Measurements from ENCODE around the gene C12orf75. TPM values are rescaled to one million over a fixed set of nuclear protein-coding genes. Genes with fewer than 3 reads are reported as not detected.

The C12orf75 gene
- total RNA-seq, 4 donors from 2014 or later, result 8.5 to 56.3 (median 13.7) TPM

DNA sequence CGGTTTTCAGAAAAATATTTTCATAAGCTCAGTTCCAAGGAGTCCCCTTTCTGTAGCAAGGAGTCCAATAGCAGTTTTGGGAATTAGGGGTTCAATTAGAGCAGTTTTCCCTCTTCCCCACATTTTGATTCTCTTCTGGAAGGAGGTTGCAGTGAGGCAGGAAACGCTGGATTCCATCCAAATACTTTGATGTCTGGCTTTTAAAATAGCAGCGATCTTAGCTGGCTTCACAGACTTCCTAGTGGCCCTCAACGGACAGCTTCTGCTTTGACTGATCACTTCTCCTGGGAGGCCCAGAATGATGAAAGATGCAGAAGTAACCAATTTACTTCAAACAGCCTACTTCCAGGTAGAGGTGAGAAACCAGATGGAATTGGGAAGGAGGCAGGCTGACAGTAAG lies 63.1 kb downstream of the C12orf75 start:
- peaks cover 0 to 4% (median 0%) of the 10 kb centered on the region in 3 donors for H3K4me1 ChIP-seq
- no peaks in the 10 kb centered on the region for H3K9me3 ChIP-seq
- no peak for DNase-seq
- TF ChIP-seq, protein P1, sequence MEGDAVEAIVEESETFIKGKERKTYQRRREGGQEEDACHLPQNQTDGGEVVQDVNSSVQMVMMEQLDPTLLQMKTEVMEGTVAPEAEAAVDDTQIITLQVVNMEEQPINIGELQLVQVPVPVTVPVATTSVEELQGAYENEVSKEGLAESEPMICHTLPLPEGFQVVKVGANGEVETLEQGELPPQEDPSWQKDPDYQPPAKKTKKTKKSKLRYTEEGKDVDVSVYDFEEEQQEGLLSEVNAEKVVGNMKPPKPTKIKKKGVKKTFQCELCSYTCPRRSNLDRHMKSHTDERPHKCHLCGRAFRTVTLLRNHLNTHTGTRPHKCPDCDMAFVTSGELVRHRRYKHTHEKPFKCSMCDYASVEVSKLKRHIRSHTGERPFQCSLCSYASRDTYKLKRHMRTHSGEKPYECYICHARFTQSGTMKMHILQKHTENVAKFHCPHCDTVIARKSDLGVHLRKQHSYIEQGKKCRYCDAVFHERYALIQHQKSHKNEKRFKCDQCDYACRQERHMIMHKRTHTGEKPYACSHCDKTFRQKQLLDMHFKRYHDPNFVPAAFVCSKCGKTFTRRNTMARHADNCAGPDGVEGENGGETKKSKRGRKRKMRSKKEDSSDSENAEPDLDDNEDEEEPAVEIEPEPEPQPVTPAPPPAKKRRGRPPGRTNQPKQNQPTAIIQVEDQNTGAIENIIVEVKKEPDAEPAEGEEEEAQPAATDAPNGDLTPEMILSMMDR (IDR thresholded peaks at IDR 0.05), result no peak
- TF ChIP-seq POLR2A (IDR thresholded peaks at IDR 0.05), result no peak
- no peak overlapping the region for H3K4me3 ChIP-seq
- no peaks in the 10 kb centered on the region for H3K36me3 ChIP-seq
- H3K27me3 ChIP-seq, result no peaks in the 10 kb centered on the region
- H3K27ac ChIP-seq, result no peak overlapping the region
- 23 to 41% methylated on average over 3 to 4 of the region's 4 CpGs for WGBS, 2 donors
- intact Hi-C loops (cut with DNase I), result no loop called here

DNA sequence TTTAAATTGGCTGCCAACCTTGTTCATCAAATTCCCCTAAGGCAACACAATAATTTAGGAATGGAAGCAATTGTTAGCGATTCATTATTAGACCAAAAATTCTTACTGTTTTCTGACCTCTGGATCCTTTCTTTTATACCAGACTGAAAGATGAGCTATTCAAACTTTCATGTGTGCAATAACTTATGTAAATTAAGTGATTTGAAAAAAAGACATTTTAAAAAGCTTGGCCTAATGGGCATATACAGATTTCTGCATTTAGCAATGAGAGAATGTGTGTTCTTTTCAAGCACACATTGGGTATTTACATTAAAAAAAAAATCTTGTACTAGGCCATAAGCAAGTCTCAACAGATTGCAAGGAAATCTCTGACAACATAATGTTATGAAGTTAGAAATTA lies 65.5 kb downstream of the C12orf75 start:
- H3K9me3 ChIP-seq, result no peaks in the 10 kb centered on the region
- no peaks in the 10 kb centered on the region for H3K27me3 ChIP-seq
- no peak overlapping the region for H3K4me3 ChIP-seq
- WGBS, 2 donors, result 74 to 79% methylated on average over 1 of the region's 1 CpG
- H3K27ac ChIP-seq, result no peak overlapping the region
- peaks cover 0 to 4% (median 0%) of the 10 kb centered on the region in 3 donors for H3K4me1 ChIP-seq
- intact Hi-C loops (cut with DNase I), result no loop called here
- H3K36me3 ChIP-seq, result no peaks in the 10 kb centered on the region
- no peak for TF ChIP-seq POLR2A (IDR thresholded peaks at IDR 0.05)
- TF ChIP-seq, protein P1 (IDR thresholded peaks at IDR 0.05), result no peak
- DNase-seq, result no peak

DNA sequence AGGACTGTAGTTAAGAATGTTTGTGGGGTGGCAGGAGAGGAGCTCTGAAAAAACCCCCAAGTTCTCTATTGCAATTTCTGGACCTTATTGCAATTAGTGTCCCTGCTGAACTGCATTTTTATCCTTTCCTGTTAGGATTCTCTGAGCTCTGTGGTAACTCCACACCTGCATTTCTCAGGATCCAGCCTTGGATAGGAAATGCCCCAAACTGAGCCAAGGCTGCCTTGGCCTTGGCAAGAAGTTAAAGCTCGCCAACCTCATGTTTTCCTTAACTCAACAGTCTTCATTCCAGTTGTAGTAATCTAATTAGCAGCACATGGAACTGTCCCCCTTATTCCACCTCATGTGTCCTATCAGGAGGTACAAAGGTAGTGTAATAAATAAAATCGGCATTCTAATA lies 66.5 kb downstream of the C12orf75 start:
- Histone ChIP-seq H3K4me1 (peaks cover 0 to 4% (median 0%) of the 10 kb centered on the region in 3 donors), H3K4me3 (no peak overlapping the region), H3K36me3 (no peaks in the 10 kb centered on the region), H3K9me3 (no peaks in the 10 kb centered on the region), H3K27me3 (no peaks in the 10 kb centered on the region), H3K27ac (no peak overlapping the region)
- whole genome bisulfite sequencing, 2 donors, result 61 to 86% methylated on average over 2 of the region's 2 CpGs
- DNase-seq, result no peak
- TF ChIP-seq POLR2A (IDR thresholded peaks at IDR 0.05), result no peak
- TF ChIP-seq, protein P1 (IDR thresholded peaks at IDR 0.05), result no peak
- intact Hi-C loops (cut with DNase I), result no loop called here

DNA sequence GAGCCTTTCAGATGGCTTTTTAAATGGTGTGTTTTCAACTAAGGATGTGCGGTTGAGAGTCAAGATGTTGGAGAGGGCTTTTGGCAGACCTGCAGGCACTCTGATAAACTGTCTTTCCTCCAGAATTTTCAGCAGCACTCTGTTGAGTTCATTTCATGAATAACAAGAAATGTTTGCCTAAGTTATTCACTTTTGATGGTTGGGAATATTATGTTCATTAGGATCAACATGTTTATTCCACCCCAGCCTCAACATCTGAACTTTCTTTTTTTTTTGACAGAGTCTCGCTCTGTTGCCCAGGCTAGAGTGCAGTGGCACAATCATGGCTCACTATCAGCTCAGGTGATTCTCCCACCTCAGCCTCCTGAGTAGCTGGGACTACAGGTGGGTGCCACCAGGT lies 68.4 kb downstream of the C12orf75 start:
- DNase-seq, result no peak
- no peak for TF ChIP-seq POLR2A (IDR thresholded peaks at IDR 0.05)
- TF ChIP-seq, protein P1 (IDR thresholded peaks at IDR 0.05), result no peak
- 89% methylated on average over 2 of the region's 2 CpGs for WGBS, 2 donors
- Histone ChIP-seq H3K9me3 (no peaks in the 10 kb centered on the region), H3K27me3 (no peaks in the 10 kb centered on the region), H3K36me3 (no peaks in the 10 kb centered on the region), H3K27ac (no peak overlapping the region), H3K4me3 (no peak overlapping the region), H3K4me1 (no peaks in the 10 kb centered on the region)
- intact Hi-C loops (cut with DNase I), result no loop called here

DNA sequence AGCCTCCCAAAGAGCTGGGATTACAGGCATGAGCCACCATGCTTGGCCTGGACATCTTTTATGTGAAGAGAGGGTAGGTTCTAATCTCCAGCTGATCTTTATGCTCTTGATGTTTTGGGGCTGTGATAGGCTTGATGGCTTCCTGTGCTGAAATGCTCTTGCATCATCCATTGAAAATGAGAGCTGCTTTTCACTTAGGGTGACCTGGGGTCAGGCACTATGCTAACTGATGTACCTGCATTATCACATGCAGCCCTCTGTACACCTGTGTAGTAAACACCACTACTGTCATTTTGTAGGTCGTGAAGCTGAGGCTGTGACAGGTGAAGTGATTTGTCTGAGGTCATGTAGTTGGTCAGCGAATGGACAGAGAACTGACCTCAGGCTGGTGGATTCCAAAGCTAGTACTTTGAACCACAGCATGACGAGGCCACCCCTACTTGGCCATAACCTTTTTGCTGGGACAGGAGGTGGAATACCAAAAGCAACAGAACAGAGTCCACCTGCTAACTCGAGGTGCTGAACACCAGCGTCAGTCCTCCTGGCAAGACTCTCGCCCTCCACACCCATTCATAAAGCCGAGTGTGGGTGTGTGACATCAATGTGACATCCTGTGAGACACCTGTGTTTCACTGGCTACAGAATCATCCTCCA lies 69.1 kb downstream of the C12orf75 start:
- H3K27ac ChIP-seq, result no peak overlapping the region
- TF ChIP-seq, protein P1 (IDR thresholded peaks at IDR 0.05), result no peak
- no peak for TF ChIP-seq POLR2A (IDR thresholded peaks at IDR 0.05)
- DNase-seq, result no peak
- no peaks in the 10 kb centered on the region for H3K4me1 ChIP-seq
- H3K4me3 ChIP-seq, result no peak overlapping the region
- no peaks in the 10 kb centered on the region for H3K27me3 ChIP-seq
- intact Hi-C loops (cut with DNase I), result no loop called here
- no peaks in the 10 kb centered on the region for H3K36me3 ChIP-seq
- WGBS, 2 donors, result 81 to 82% methylated on average over 3 to 7 of the region's 7 CpGs
- no peaks in the 10 kb centered on the region for H3K9me3 ChIP-seq
